ENCODE measurements around the gene FAM200B.

FAM200B gene

DNA sequence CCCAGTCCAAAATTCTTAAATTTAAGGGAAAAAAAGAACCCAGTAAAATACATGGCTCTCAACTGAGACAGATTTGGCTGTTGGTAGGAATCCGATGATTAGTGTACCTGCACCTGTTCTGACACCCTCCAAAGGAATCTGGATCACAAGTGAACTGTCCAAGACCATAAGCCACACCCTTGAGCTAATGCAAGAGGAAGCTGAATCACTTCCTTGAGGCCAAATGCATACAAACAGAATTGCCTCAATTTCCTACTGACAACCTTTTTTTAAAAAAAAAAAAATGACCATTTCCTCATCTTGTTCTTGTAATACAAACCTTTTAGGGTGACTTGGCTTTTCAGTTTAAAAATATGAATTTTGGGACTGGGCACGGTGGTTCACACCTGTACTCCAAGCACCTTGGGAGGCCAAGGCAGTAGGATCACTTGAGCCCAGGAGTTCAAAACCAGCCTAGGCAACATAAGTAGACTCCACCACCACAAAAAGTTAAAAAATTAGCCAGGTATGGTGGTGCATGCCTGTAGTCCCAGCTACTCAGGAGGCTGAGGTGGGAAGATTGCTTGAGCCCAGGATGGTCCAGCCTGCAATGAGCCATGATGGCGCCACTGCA lies 15.8 kb upstream of the FAM200B start:
- in situ Hi-C loops (cut with MboI; ENCODE audit: low sequenced_read_pairs), result loop anchor here (25.0 kb wide), 1 partner anchor 429 kb away; no protein-coding TSS in a partner anchor

DNA sequence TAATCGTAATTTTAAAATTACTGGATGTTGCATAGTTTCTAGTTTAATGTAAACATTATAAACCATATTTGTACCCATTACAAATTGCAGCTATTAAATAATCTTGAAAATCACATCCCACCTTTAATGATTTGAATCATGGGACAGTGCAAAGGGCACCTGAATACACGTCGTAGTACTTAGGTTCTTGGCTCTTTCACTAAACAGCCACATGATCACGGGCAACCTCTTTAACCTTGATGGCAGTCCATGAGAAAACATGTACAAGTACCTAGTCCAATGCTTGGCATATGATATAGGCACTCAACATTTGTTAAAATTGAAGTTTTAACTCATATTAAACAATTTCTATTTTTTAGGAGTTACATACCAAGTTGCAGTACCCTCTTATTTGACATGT lies 14.6 kb upstream of the FAM200B start:
- in situ Hi-C loops (cut with MboI; ENCODE audit: low sequenced_read_pairs), result loop anchor here (25.0 kb wide), 1 partner anchor 430 kb away; no protein-coding TSS in a partner anchor

- in situ Hi-C loops (cut with MboI; ENCODE audit: low sequenced_read_pairs), result loop anchor here (25.0 kb wide), 1 partner anchor 432 kb away; no protein-coding TSS in a partner anchor
These were observed 12.8 kb upstream of the FAM200B start for GRCh38 chr4:15668566-15669435.

DNA sequence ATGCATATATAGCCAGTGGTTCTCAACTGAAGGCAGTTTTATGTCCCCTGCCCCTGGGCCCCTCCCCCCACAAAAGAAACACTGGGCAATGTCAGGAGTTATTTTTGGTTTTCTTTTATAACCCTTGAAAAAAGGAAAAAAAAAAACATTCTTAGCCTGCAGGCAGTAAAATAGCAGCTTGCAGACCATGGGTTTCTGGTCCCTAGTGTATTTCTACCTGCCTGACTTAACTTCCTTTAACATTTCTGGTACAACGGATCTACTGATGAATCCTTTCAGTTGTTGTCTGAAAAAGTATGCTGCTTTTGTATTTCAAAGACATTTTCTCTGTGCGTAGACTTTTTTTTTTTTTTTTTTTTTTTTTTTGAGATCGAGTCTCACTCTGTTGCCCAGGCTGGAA lies 11.1 kb upstream of the FAM200B start:
- in situ Hi-C loops (cut with MboI; ENCODE audit: low sequenced_read_pairs), result loop anchor here (25.0 kb wide), 1 partner anchor 433 kb away; no protein-coding TSS in a partner anchor

GRCh38 chr4:15672101-15672500 lies 9.5 kb upstream of the FAM200B start:
- in situ Hi-C loops (cut with MboI; ENCODE audit: low sequenced_read_pairs), result loop anchor here (25.0 kb wide), 1 partner anchor 435 kb away; no protein-coding TSS in a partner anchor

GRCh38 chr4:15673337-15673736 lies 8.3 kb upstream of the FAM200B start:
- in situ Hi-C loops (cut with MboI; ENCODE audit: low sequenced_read_pairs), result loop anchor here (25.0 kb wide), 1 partner anchor 436 kb away; no protein-coding TSS in a partner anchor

DNA sequence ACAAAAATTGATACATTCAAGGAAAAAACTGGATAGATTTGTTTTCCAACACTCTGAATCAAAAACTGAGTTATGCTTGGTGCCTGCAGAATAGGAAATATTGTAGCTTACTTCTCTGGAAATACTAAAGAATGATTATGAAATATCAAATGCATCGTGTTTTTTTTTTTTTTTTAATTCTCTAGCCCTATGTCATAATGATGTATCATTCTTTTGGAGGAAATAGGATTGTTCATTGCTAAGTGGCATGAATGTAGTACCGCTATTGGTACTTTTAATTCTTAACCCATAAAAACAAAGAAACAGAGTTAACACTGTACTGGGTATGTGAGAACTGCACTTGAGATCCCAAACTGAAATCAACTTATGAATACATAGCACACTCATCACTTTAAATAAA lies 7.6 kb upstream of the FAM200B start:
- in situ Hi-C loops (cut with MboI; ENCODE audit: low sequenced_read_pairs), result loop anchor here (25.0 kb wide), 1 partner anchor 437 kb away; no protein-coding TSS in a partner anchor

GRCh38 chr4:15674926-15675325 lies 6.7 kb upstream of the FAM200B start:
- in situ Hi-C loops (cut with MboI; ENCODE audit: low sequenced_read_pairs), result loop anchor here (25.0 kb wide), 1 partner anchor 438 kb away; no protein-coding TSS in a partner anchor

- in situ Hi-C loops (cut with MboI; ENCODE audit: low sequenced_read_pairs), result no loop called here
These were observed 6.3 kb upstream of the FAM200B start for GRCh38 chr4:15675356-15675755.

DNA sequence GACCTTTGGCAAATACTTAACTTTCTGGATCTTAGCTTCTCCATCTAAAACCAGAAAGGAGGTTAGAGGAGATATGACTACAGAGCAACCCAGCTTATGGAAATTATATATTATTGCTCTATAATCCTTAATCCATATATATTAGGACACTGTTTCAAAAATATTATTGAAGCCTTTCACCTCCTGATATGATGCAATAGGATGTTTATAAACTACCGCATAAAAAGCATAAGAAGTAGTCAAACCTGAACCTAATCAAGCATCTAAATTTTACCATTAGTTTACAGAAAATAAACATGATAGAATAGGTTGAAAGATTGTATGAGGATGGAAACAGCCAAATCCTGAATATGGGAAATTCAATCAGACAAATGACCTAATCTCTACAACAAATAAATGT lies 5.6 kb upstream of the FAM200B start:
- in situ Hi-C loops (cut with MboI; ENCODE audit: low sequenced_read_pairs), result no loop called here

DNA sequence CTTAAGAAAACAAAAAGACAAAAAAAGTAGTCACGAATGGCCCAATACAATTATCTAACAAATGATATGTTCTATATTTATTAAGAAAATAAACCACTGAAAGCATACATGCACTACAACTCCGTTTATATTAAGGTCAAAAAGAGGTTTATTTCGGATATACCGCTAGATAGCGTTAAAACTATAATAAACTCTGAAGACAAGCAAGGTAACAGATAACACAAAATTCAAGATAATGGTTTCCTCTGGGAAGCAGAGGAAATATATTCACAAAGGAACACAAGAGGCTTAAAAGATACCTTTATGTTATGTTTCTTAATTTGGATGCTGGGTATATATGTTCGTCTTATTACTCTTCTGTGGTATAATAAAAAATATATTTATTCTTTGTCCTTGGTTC lies 4.7 kb upstream of the FAM200B start:
- in situ Hi-C loops (cut with MboI; ENCODE audit: low sequenced_read_pairs), result no loop called here

- in situ Hi-C loops (cut with MboI; ENCODE audit: low sequenced_read_pairs), result no loop called here
These were observed 4.1 kb upstream of the FAM200B start for GRCh38 chr4:15677507-15677988.

DNA sequence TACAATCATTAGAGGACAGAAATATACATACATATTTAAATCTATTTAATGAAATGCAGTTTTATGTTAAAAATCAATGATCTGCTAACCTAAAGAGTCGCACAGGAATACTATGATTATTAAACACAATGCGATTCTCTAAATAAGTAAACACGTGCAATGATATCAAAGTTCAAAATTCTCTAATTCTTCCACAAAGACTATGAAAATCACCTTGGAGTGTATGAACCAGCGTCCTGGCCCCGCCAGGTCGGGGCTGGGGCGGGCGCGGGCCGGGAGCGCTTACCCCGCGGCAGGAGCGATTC lies 608 bp upstream of the FAM200B start:
- in situ Hi-C loops (cut with MboI; ENCODE audit: low sequenced_read_pairs), result no loop called here

GRCh38 chr4:15682242-15683142 lies 865 bp downstream of the FAM200B start:
- in situ Hi-C loops (cut with MboI; ENCODE audit: low sequenced_read_pairs), result no loop called here

- in situ Hi-C loops (cut with MboI; ENCODE audit: low sequenced_read_pairs), result no loop called here
These were observed 1.5 kb downstream of the FAM200B start for GRCh38 chr4:15683143-15683495.

DNA sequence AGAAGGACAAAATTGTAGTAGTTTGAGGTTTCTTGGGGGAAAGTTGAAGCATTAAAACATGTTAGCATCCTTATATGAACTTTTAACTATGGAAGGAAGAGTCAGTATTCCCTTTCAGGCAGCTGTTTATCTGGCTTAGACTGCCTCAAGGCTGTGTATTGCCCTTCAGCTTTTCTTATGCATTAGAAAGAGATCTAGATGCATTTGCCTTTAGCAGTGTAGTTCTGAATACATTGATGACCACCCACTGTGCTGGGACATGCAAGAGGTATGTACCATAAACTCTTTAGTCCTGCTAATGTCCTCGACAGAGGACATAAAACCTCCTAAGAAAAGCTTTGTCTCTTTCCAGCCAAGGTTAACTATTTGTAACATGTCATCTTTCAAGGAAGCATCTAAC lies 2.9 kb downstream of the FAM200B start:
- in situ Hi-C loops (cut with MboI; ENCODE audit: low sequenced_read_pairs), result no loop called here

GRCh38 chr4:15688051-15688450 lies 6.4 kb downstream of the FAM200B start:
- in situ Hi-C loops (cut with MboI; ENCODE audit: low sequenced_read_pairs), result no loop called here

DNA sequence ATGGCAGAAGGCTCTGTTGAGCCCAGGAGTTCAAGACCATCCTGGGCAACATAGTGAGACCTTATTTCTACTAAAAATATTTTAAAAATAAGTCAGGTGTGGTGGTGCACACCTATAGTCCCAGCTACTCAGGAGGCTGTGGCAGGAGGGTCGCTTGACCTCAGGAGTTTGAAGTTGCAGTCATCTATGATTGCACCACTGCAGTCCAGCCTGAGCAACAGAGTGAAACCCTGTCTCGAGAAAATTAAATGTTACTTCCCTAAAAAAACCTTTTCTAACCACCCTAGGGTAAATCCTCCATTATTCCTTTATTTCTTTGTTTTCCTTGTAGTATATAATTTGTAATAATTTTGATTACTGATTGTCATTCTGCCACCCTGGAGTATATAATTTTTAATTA lies 7.9 kb downstream of the FAM200B start:
- in situ Hi-C loops (cut with MboI; ENCODE audit: low sequenced_read_pairs), result no loop called here

- in situ Hi-C loops (cut with MboI; ENCODE audit: low sequenced_read_pairs), result no loop called here
These were observed 8.6 kb downstream of the FAM200B start for GRCh38 chr4:15690020-15690809.
